NCI-H748 (cell line): Measurements from ENCODE around the gene LRP6.

Experiments used
- DNase-seq: peaks from one replicate; lab custom pipeline; 2025; ENCODE audit not compliant: unreplicated experiment; lab: John Stamatoyannopoulos, UW

Gene LRP6

GRCh38 chr12:12083688-12084087 is 183.2 kb downstream of the LRP6 start:
- no peak for DNase-seq

DNA sequence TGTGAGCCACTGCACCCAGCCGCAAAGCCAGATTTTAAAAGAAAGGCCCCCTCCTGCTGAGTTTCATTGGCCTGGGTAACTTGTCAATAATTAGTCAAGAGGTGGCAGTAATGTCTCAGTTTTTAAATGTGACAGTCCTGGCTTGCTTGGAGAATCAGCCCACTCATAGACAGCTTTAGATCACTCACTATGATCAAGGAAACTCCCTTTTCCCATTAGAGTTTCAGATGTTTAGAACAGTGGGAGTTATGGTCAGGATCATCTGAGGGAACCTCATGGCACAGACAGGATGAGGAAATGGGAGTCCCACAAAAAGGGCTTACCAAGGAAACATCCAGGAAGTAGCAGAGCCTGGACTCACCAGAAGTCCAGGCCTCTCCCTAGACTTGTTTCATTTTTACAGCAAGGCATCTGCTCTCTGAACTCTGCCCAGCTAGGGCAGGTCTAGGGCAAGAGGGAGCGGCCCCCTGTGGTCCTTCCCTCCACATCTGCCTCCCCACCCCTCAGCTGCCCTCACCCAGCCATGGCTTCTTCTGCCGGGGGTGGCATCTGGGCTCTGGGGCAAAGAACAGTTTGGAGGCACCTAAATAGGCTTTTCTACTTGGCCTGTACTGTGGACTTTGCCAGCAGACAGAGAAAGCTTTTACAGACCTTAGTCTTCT is 184.9 kb downstream of the LRP6 start:
- peak; percentile 50 for DNase-seq

GRCh38 chr12:12079291-12079690 is 187.6 kb downstream of the LRP6 start:
- no peak for DNase-seq

DNA sequence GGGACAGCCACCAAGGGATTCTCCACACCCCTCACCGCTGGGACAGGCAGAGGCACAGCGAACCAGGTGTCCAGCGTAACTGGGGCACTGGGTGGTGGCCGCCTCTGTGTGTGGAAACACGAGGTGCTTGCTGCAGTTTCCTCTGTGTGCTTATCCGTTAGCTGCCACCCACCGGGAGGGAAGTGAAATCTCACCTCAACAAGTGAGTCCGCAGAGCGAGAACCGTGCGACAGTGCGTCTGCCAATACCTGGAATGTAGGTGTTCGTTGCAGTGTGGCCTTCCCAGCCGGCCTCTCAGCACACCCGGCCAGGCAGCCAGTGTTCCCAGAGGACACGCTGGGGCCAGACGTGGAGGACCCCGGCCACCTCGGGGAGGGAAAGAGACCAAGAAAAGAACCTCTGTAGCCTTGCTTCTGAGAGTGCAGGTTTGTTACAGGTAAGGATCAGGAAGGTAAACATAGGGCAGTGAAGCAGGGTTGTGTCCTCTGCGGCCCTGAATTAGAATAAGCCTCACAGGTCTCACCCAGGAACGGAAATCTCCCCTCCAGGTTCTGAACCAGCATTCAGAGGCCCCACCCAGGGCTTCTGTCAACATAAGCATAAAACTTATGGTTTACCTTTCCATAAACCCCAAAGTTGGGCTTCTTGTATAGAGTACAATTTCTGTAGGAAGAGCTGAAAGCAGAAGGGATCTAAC is 194.6 kb downstream of the LRP6 start:
- no peak for DNase-seq

DNA sequence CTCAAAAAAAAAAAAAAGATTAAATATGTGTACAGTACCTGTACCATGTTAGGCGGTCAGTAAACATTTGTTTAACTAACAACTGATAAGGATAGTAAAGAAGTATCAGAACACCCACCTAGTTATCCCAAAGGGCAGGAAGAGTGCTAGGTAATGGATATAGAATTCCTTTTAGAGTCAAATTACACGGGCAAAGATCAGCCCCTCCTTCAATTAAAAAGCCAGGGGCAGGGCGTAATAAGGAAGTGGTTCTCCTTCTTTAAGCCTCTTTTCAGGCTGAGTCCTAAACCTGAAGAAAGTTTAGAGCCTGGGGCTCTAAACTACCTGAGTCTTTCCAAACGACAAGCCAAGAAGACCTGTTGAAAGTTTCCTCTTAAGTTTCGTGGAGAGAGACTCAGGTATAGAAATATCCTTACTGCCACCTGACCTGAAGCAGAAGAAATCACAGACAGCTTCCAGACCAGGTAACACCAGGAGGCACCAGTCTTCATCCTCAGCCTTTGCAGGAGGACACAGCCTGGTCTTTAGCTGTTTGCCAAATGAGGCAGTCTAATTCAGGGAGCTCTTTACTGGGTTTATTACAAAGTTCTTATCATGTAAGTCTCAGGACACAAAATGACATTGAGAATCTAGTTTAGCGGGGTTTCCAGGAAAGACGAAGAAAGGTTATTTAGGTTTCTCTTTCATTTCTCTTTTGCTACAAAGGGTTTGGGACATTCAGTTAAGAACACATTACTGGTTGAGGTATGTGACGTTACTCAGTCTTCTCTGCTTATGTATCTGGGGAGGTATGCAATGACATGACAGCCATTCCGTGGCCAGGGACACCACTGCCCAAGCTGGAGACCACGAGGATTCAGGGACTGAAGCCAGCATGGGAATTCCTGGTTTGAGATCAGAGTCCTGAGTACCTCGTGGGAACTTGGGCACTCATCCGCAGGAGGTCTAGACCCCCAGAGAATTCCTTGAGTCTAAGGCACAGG is 195.9 kb downstream of the LRP6 start, which contains the start of gene BCL2L14:
BCL2L14 (plus strand) TSS at position 266 of the 983 bp plus-strand sequence. CDS start 8,367 bp downstream, outside the sequence.
- DNase-seq: no peak

DNA sequence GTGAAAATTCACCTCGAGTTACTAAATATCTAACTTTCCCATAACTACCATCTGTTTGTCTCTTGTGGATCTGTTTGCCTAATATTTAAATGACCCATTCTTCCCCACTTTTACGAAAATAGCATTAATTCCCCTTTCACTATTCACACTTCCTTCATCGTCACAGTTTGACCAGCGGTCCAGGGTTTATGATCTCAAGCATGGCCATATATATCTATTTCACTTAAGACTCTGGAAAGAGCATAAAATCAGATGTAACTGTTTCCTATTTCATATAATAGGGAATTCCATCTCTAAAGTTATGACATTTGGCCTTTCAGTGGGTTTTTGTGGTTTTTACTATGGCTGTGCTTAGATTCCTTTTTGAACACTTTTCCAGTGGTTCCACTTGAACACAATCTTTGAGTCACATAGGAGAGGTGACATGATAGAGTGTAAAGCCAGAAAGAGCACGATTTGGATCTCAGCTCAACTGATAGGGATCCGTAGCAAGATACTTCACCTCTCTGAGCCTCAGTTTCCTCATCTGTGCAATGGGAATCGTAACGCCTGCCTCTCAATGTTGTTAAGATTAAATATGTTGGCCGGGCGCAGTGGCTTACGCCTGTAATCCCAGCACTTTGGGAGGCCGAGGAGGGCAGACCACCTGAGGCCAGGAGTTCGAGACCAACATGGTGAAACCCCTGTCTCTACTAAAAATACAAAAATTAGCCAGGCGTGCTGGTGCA is 196.9 kb downstream of the LRP6 start:
- no peak for DNase-seq

DNA sequence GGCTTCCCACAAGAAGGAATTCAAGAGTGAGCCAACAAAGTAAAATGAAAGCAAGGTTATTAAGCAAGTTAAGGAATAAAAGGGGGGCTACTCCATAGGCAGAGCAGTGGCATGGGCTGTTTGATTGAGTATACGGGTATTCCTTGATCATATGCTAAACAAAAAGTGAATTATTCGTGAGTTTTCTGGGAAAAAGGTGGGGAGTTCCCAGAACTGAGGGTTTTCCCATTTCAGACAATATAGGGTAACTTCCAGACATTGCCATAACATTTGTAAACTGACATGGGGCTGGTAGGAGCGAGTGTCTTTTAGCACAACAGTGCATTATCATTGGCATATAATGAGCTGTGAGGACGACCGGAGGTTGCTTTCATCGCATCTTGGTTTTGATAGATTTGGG is 198.1 kb downstream of the LRP6 start:
- no peak for DNase-seq
